Esophagus squamous epithelium (tissue), 4 donors: Measurements from ENCODE around the gene AMFR.

ENCODE experiments used
- CTCF ChIP-seq, 6 experiments: fragments of 450-650 bp in 4 of 6; fragments of 200-600 bp in 2 of 6; sonication (generic) in 2 of 6; IDR thresholded peaks; one replicate each; pipeline ENCODE4 v1.5.1; 2016 to 2019; ENCODE audit warnings: antibody characterized with exemption in 6 of 6, mild to moderate bottlenecking in 4 of 6, moderate library complexity in 4 of 6
- POLR2A ChIP-seq, 4 donors: fragments of 450-650 bp; IDR thresholded peaks; one replicate each; pipeline ENCODE4 v1.6.1; 2017; ENCODE audit warnings: antibody characterized with exemption in 4 of 4, mild to moderate bottlenecking in 4 of 4, moderate library complexity in 3 of 4

DNA sequence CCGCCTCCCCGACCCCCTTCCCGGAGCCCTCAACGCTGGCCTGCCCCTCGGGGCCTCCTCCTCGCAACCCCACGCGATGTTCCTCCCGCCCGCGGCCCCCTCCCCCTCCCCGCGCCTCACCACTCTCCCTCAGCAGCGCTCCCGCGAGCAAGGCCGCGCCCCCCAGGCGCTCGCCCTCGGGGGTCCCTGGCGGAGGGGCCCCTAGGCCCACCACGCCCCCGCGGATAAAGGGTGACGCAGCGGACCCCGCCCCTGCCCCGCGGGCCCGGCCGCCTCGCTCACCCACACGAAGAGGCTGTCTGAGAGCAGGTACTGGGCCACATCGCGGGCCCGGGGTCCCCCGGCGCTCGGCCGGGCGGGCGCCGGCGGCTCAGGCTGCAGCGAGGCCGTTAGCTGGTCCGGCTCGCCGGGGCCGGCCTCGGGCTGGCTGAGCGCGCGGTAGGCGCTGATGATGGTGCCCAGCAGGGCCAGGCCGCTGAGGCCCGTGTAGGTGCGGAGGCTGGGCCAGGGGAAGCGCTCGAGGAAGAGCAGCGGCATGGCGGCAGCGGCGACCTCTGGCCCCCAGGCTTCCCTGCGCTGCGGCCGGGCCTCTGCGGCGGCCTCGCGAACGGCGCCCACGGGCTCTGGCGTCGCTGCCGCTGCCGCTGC is 430 bp downstream of the AMFR start:
- TF ChIP-seq CTCF (IDR thresholded peaks at IDR 0.05) (no peak), POLR2A (IDR thresholded peaks at IDR 0.05) (peak in 2 of 4 donors; percentile 24 to 28)
